GM21786 (cell line): ENCODE measurements around the gene POLR2F.
"Not testable (repeated sequence)": the region's sequence is repeated elsewhere in the genome, so short reads cannot be mapped to it uniquely, and the experiment has no call there.

ENCODE experiments used
- ATAC-seq: cut with Tn5 transposase; IDR thresholded peaks from one replicate; pipeline ENCODE4 v1.9.1; 2021; ENCODE audit not compliant: unreplicated experiment

The POLR2F gene

GRCh38 chr22:37951305-37951704 is 2.2 kb upstream of the POLR2F start:
- ATAC-seq = no peak

DNA sequence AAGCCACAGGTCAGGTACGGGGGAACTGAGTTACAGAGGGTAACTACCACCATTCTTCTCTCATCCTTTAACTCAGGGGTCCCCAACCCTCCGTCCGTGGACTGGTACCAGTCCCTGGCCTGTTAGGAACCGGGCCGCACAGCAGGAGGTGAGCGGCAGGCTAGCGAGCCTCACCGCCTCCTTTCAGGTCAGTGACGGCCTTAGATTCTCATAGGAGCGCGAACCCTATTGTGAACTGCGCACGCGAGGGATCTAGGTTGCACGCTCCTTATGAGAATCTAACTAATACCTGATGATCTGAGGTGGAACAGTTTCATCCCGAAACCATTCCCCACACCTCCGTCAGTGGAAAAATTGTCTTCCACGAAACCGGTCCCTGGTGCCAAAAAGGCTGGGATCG is 870 bp upstream of the POLR2F start:
- not testable (repeated sequence) for ATAC-seq

DNA sequence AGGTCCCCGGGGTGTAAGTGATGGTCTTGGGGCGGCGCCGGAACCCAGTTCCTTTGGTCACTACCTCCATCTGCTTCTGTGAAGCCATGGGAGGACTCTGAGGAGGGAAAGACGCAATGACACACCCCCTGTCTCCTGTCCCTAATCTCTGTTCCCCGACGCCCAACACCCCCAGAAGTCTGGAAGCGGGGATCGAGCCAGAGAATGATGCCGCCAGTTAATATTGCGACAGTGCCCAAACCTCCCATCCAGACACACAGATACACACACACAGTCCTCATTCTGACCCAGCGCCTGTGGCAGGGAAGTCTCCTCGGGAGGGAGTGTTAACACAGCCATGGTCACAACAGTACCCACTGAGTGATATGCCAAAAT is 450 bp upstream of the POLR2F start:
- no peak for ATAC-seq

- ATAC-seq = no peak
Measured at GRCh38 chr22:37954686-37955085, 1.2 kb downstream of the POLR2F start.

GRCh38 chr22:37955825-37956397 is 2.4 kb downstream of the POLR2F start:
- ATAC-seq = not testable (repeated sequence)

GRCh38 chr22:37957232-37957631 is 3.7 kb downstream of the POLR2F start:
- no peak for ATAC-seq

DNA sequence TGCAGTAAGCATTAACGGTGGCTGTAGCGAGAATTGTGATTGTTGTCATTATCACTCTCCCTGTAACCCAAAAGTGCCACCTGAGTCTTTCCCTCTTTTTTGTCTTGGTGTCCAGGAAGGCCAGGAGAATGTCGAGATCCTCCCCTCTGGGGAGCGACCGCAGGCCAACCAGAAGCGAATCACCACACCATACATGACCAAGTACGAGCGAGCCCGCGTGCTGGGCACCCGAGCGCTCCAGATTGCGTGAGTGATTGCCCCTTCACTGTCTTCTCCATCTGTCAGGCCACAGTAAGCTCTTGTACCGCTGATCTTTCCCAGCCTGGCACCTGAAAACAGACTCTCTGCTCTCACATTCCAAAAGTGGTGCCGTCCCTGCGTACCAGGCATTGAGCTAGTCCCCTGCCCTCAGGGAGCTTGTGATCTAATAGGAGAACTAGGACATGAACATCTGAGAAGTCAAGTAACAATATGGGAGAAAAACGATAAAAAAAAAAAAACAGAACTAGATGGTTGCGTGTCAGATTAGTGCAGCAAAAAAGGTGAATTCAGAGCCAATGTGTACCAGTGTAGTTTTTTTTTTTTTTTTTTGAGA is 5.8 kb downstream of the POLR2F start:
- no peak for ATAC-seq

DNA sequence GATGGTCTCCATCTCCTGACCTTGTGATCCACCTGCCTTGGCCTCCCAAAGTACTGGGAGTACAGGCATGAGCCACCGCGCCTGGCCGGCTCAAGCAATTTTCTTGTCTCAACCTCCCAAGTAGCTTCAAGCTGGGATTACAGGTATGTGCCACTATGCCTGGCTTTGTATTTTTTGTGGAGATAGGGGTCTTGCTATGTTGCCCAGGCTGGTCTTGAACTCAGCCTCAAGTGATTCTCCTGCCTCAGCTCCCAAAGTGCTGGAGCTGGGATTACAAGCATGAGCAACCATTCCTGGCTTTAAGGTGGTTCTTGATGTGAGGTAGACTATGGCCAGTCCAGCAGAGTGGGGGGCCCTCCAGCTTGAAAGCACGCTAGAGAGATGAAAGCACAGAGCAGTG is 7.6 kb downstream of the POLR2F start:
- no peak for ATAC-seq

- ATAC-seq = no peak
Measured at GRCh38 chr22:37965940-37966664, 12.6 kb downstream of the POLR2F start.

- ATAC-seq = no peak
Measured at GRCh38 chr22:37967147-37967546, 13.6 kb downstream of the POLR2F start.

DNA sequence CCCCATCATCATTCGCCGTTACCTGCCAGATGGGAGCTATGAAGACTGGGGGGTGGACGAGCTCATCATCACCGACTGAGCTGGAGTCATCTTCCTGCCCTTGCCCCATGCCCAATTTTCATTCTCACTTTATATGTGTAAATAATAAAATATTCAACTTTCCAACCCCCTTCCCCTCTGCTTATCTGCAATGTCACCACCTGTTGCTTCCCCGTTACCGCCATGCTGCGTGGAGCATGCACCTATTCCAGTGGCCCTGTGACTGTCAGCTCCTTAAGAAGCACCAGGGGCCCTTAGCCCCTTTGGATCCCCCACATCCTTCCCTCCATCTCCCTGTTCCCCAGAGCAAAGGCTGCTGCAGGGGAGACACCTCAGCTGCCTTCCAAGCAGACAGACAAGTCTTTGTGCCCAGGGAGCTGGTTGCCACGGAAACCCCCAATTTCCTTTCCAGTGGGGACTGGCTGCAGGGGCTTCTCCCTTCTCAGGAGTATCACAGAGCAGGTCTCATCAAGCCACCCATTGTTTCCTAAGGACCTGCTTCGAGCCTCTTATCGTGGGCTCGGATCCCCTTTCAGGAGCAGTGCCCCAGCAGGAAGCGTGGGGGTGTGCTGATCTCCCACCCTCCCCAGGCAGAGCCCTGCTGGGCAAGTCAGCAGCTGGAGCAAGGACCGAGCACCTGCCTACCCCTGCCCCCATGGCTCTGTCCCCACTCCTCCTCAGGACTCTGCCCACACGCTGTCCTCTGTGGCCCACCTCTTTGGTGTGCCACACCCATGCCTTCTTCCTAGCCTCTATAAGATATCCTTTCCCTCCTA is 14.3 kb downstream of the POLR2F start:
- no peak for ATAC-seq

GRCh38 chr22:37968452-37969251 is 15.2 kb downstream of the POLR2F start:
- ATAC-seq = no peak

DNA sequence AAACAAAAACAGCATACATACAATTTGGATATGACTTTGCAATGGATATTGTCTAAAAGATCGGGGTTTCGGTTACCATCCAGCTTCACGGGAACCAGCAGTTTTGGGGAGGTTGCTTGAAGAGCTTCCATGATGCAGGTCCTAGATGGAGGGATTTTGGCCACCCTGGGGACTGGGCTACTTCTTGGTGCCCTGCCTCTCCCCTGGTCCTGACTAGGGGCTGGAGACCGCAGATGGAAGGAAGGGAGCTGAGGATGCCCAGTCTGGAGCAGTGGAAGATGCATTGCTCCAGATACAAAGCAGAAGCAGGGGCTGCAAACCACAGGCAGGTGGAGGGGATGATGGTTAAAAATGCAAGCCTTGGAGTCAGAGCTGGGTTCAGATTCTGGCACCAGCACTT is 17.4 kb downstream of the POLR2F start:
- no peak for ATAC-seq

GRCh38 chr22:37971475-37972434 is 18.3 kb downstream of the POLR2F start:
- ATAC-seq = no peak

DNA sequence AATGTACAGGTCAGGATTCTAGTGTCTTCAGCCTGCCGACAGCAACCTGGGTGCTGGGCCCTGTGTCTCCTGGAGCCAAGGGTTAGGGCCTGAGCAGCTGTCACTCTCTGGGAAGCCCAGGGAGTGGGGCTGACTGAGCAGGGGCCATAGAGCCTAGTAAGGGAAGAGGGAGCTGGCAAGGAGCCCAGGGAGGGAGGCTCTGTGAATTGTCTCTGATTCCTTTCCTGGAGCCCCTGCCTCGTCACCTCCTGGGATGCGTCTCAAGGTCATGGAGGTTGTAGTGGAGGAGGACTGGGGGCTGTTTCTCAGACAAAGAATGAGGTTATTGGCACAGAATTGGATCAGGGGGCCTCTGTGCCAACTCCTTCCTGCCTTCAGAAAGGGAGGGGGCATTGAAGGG is 19.0 kb downstream of the POLR2F start:
- ATAC-seq = no peak

DNA sequence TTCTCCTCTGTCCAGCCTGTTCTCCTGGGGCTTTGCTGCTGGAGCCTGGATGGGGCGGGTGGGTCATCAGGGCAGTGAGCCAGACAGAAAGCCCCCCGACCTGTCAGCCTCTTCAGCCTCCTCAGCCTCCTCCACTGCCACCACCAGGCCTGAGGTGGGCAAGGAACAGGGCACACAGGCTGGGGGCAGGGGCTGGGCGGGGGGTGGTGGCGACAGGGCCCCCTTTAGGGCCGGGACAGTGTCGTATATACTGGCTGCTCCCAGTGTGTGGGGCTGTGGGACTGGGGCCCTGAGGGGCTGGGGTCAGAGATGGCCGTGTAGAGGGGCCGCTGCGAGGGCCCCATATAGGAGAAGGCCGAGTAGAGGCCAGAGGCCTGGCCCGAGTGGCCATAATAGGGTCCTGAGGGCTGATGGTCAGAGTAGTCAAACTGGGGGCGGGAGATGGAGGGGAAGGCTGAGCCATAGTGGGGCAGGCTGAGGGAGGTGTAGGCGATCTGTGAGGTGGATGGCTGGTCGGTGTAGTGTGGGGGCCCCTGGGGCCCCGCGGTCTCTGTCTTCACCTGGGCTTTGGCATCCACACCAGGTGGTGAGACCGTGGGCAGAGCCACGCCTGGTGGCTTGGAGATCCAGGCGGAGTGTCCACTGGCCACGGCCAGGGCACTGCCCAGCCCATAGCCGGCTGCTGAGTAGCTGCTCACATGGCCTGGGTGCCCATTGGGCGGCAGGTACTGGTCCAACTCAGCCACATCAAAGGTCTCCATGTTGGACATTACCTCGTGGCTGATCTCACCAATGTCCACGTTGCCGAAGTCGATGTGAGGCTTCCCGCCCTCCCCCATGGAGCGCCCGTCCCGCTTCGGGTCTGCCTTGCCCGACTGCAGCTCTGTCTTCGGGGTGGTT is 20.0 kb downstream of the POLR2F start:
- no peak for ATAC-seq

GRCh38 chr22:37975153-37975552 is 21.7 kb downstream of the POLR2F start:
- no peak for ATAC-seq

- not testable (repeated sequence) for ATAC-seq
Measured at GRCh38 chr22:37976022-37976421, 22.5 kb downstream of the POLR2F start.

- ATAC-seq = no peak
Measured at GRCh38 chr22:37976547-37976946, 23.0 kb downstream of the POLR2F start.
